Measurements from ENCODE around the gene TGM2.

The TGM2 gene

GRCh38 chr20:38084425-38084951, 80.6 kb downstream of the TGM2 start (continued):
- TF ChIP-seq ZNF292 (tag by site-specific recombination; IDR thresholded peaks at IDR 0.05; ENCODE audit: borderline replicate concordance, low read depth) (no peak), ZSCAN30 (tag by site-specific recombination; IDR thresholded peaks at IDR 0.05) (no peak), ZBTB21 (tag by site-specific recombination; IDR thresholded peaks at IDR 0.05) (no peak), GLIS1 (tag by site-specific recombination; IDR thresholded peaks at IDR 0.05) (no peak), ZNF335 (tag by site-specific recombination; conservative IDR thresholded peaks at IDR 0.05) (no peak), HOXD13 (CRISPR knock-in tag; IDR thresholded peaks at IDR 0.05; ENCODE audit: borderline replicate concordance) (no peak), ZNF184 (tag by site-specific recombination; IDR thresholded peaks at IDR 0.05) (no peak)

DNA sequence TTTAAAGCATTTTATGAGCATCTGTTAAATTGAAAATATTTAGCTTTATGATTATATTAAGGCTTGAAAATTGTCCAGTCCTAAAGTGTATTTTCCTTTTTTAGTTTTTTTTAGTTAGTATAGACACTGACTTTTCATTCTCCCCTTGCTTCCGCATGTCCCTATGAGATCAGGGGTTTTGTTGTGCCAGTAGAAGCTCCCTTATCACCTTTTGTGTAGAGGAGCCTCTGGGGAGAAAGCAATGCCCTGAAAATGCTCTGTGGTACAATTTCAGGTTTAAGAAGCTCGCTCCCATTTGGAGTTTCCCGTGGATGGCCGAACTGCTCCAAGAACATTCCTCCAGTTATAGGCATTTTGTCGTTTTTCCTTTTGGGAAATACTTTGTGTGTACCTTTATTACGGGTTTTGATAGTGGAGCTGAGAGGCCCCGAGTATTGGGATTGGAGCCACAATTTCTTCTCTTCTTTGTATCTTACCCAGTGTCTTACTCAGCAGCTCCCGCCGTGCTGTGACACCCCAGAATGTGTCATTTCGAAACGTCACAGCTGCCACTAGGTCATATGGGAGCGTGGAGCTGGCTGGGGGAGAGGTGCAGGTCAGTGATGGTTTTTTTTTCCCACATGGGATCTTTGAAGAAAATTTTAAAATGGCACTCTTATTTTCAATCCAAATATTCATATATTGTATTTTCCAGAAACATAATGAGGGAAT, 81.6 kb downstream of the TGM2 start:
- Histone ChIP-seq H3K27ac (ENCODE audit: extremely low read depth, low read depth, low read length) (no peak overlapping the region), H3K36me3 (ENCODE audit: control insufficient read depth in 2 of 2, insufficient read depth in 1 of 2, low read length in 2 of 2) (peaks cover 3 to 81% of the 10 kb centered on the region in 2 experiments; a peak in 2 of 3 replicates)
- POLR2A ChIA-PET = interaction anchor here (0.7 to 1.5 kb wide), 2 partner anchors 10 to 375 kb away, joined by 3 to 5 read pairs; no protein-coding TSS in a partner anchor

GRCh38 chr20:38082894-38083293, 82.2 kb downstream of the TGM2 start:
- H3K36me3 ChIP-seq (ENCODE audit: control insufficient read depth in 2 of 2, insufficient read depth in 1 of 2, low read length in 2 of 2) = peaks cover 3 to 81% of the 10 kb centered on the region in 2 experiments; a peak in 2 of 3 replicates
- CTCF ChIA-PET = interaction anchor here (1.5 to 2.0 kb wide), 2 partner anchors 9 to 139 kb away, joined by 6 to 10 read pairs; no protein-coding TSS in a partner anchor
- POLR2A ChIA-PET = no interaction called here
- no peak overlapping the region for H3K4me3 ChIP-seq (ENCODE audit: low read depth, low read length)
- H3K9me3 ChIP-seq (ENCODE audit: control insufficient read depth, insufficient read depth, low read depth, low read length) = no peaks in the 10 kb centered on the region
- H3K4me1 ChIP-seq (ENCODE audit: control insufficient read depth, insufficient read depth, low read length) = peaks cover 8% of the 10 kb centered on the region
- no peak overlapping the region for H3K27ac ChIP-seq (ENCODE audit: extremely low read depth, low read depth, low read length)
- TF ChIP-seq ZNF132 (tag by site-specific recombination; IDR thresholded peaks at IDR 0.05; ENCODE audit: borderline replicate concordance) (no peak), ZNF214 (tag by site-specific recombination; IDR thresholded peaks at IDR 0.05; ENCODE audit: borderline replicate concordance) (no peak), ZNF354C (tag by site-specific recombination; IDR thresholded peaks at IDR 0.05; ENCODE audit: borderline replicate concordance, low read depth) (no peak), ZNF624 (tag by site-specific recombination; IDR thresholded peaks at IDR 0.05) (no peak), ZNF37A (tag by site-specific recombination; IDR thresholded peaks at IDR 0.05) (no peak), KLF9 (tag by site-specific recombination; IDR thresholded peaks at IDR 0.05; ENCODE audit: low read depth) (no peak), ZSCAN30 (tag by site-specific recombination; IDR thresholded peaks at IDR 0.05) (no peak), ZNF677 (tag by site-specific recombination; IDR thresholded peaks at IDR 0.05) (no peak), KLF10 (tag by site-specific recombination; IDR thresholded peaks at IDR 0.05) (no peak), ZNF121 (tag by site-specific recombination; IDR thresholded peaks at IDR 0.05) (no peak), ZNF23 (tag by site-specific recombination; IDR thresholded peaks at IDR 0.05; ENCODE audit: borderline replicate concordance) (no peak), ZNF114 (tag by site-specific recombination; IDR thresholded peaks at IDR 0.05) (no peak), ZNF239 (tag by site-specific recombination; IDR thresholded peaks at IDR 0.05) (no peak), PRDM10 (tag by site-specific recombination; IDR thresholded peaks at IDR 0.05) (no peak), ZNF394 (tag by site-specific recombination; IDR thresholded peaks at IDR 0.05; ENCODE audit: borderline replicate concordance) (no peak), ZNF19 (tag by site-specific recombination; IDR thresholded peaks at IDR 0.05; ENCODE audit: low read depth) (no peak)
- TF ChIP-seq, protein P1, sequence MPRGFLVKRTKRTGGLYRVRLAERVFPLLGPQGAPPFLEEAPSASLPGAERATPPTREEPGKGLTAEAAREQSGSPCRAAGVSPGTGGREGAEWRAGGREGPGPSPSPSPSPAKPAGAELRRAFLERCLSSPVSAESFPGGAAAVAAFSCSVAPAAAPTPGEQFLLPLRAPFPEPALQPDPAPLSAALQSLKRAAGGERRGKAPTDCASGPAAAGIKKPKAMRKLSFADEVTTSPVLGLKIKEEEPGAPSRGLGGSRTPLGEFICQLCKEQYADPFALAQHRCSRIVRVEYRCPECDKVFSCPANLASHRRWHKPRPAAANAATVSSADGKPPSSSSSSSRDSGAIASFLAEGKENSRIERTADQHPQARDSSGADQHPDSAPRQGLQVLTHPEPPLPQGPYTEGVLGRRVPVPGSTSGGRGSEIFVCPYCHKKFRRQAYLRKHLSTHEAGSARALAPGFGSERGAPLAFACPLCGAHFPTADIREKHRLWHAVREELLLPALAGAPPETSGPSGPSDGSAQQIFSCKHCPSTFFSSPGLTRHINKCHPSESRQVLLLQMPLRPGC (tag by site-specific recombination; IDR thresholded peaks at IDR 0.05) = no peak

More for the DNA sequence above, 81.6 kb downstream of the TGM2 start:
- Histone ChIP-seq H3K4me1 (ENCODE audit: control insufficient read depth, insufficient read depth, low read length) (peaks cover 8% of the 10 kb centered on the region), H3K9me3 (ENCODE audit: control insufficient read depth, insufficient read depth, low read depth, low read length) (no peaks in the 10 kb centered on the region), H3K4me3 (ENCODE audit: low read depth, low read length) (no peak overlapping the region)
- no peak for TF ChIP-seq EGR2 (tag by site-specific recombination; IDR thresholded peaks at IDR 0.05; ENCODE audit: low read depth)
- TF ChIP-seq, protein P1 (tag by site-specific recombination; IDR thresholded peaks at IDR 0.05) = no peak
- TF ChIP-seq ZFP3 (tag by site-specific recombination; IDR thresholded peaks at IDR 0.05; ENCODE audit: low read depth) = peak; percentile 30; the same call in 1 of the 2 replicates
- TF ChIP-seq ZBTB8A (tag by site-specific recombination; IDR thresholded peaks at IDR 0.05) = no peak
- CTCF ChIA-PET = interaction anchor here (1.5 to 2.8 kb wide), 4 partner anchors 10 to 138 kb away, joined by 6 to 11 read pairs (median 8); no protein-coding TSS in a partner anchor
